Hepatocyte (in vitro differentiated cells): Measurements from ENCODE around the gene MAN1B1.

Experiments used
- EZH2phosphoT487 ChIP-seq: fragments of 200-600 bp; sonication (generic); IDR thresholded peaks from one replicate; pipeline ENCODE4 v1.6.1; 2018; ENCODE audit warnings: antibody characterized with exemption, mild to moderate bottlenecking, low read depth, moderate library complexity; ENCODE audit not compliant: unreplicated experiment, severe bottlenecking
- TF ChIP-seq, protein P1 (sequence below): fragments of 200-600 bp; sonication (generic); IDR thresholded peaks from 2 replicates; pipeline ENCODE4 v1.5.1; 2016; ENCODE audit warnings: antibody characterized with exemption, mild to moderate bottlenecking; ENCODE audit not compliant: poor library complexity

DNA sequence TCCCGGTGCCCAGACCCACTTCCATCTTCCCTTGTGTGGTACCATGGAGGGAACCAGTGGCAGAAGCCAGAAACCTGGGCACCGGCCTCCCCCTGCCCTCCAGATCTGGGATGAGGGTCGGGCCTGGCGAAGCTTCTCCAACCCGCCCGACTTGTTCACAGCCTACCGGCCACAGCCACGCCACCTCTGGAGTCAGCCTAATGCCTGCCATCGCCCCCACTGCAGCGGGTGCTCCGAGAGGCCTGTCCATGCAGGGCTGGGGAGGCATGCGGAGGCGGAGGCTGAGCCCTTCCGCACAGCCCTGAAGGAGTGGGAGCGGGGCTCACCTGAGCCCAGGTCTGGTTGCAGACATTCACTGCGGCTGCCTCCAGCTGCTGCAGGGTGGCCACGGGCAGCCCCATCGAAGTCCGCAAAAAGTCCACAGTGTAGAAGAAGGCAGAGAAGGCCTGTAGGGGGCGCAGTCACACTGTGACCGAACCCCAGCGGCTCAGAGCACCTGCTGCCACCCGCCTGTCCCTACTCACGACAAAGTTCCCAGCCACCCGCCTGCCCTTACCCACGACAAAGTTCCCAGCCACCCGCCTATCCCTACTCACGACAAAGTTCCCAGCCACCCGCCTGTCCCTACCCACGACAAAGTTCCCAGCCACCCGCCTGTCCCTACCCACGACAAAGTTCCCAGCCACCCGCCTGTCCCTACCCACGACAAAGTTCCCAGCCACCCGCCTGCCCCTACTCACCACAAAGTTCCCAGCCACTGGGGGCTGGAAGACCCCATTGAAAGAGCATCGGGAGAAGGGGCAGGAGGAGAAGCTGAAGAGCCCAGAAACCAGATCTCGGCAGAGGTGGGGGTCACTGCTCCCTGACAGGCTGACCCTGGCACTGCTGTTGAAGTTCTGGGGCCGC lies 37.0 kb upstream of the MAN1B1 start:
- TF ChIP-seq, protein P1, sequence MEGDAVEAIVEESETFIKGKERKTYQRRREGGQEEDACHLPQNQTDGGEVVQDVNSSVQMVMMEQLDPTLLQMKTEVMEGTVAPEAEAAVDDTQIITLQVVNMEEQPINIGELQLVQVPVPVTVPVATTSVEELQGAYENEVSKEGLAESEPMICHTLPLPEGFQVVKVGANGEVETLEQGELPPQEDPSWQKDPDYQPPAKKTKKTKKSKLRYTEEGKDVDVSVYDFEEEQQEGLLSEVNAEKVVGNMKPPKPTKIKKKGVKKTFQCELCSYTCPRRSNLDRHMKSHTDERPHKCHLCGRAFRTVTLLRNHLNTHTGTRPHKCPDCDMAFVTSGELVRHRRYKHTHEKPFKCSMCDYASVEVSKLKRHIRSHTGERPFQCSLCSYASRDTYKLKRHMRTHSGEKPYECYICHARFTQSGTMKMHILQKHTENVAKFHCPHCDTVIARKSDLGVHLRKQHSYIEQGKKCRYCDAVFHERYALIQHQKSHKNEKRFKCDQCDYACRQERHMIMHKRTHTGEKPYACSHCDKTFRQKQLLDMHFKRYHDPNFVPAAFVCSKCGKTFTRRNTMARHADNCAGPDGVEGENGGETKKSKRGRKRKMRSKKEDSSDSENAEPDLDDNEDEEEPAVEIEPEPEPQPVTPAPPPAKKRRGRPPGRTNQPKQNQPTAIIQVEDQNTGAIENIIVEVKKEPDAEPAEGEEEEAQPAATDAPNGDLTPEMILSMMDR = peak; percentile 50
- no peak for TF ChIP-seq EZH2phosphoT487
